Karpas-422 (cell line): ENCODE measurements around the gene KCNMB2. TPM values are rescaled to one million over a fixed set of nuclear protein-coding genes. Genes with fewer than 3 reads are reported as not detected.

Experiments
- DNase-seq: peaks from one replicate; pipeline ENCODE4 v3.0.0-alpha.2; 2015
- H2AFZ ChIP-seq: fragments of 200-600 bp; sonication (generic); 2 replicates; pipeline ENCODE4 v1.6.1; 2014; ENCODE audit warnings: antibody characterized with exemption, low read length, mixed read lengths
- H3K27ac ChIP-seq: fragments of 200-600 bp; sonication (generic); 2 replicates; pipeline ENCODE4 v1.5.1; 2014; ENCODE audit warnings: mild to moderate bottlenecking, low read length, moderate library complexity
- H3K27me3 ChIP-seq: fragments of 200-600 bp; sonication (generic); 2 replicates; pipeline ENCODE4 v1.6.1; 2014; ENCODE audit warnings: low read length, mixed read lengths
- H3K36me3 ChIP-seq: fragments of 200-600 bp; sonication (generic); 2 replicates; pipeline ENCODE4 v1.6.1; 2014; ENCODE audit warnings: low read length, mixed read lengths; ENCODE audit not compliant: insufficient read depth
- H3K4me1 ChIP-seq: fragments of 200-600 bp; sonication (generic); 2 replicates; pipeline ENCODE4 v1.6.1; 2014; ENCODE audit warnings: mild to moderate bottlenecking, low read length, mixed read lengths
- H3K4me2 ChIP-seq: fragments of 200-600 bp; sonication (generic); 2 replicates; pipeline ENCODE4 v1.6.1; 2014; ENCODE audit warnings: low read length, low read depth, mild to moderate bottlenecking; ENCODE audit not compliant: poor library complexity, severe bottlenecking
- H3K4me3 ChIP-seq: fragments of 200-600 bp; sonication (generic); 2 replicates; pipeline ENCODE4 v1.5.1; 2014; ENCODE audit warnings: mild to moderate bottlenecking, antibody characterized with exemption, low read length, mixed read lengths
- H3K79me2 ChIP-seq: fragments of 200-600 bp; sonication (generic); 2 replicates; pipeline ENCODE4 v1.6.1; 2014; ENCODE audit warnings: mild to moderate bottlenecking, low read length, mixed read lengths
- H3K9ac ChIP-seq: fragments of 200-600 bp; sonication (generic); 2 replicates; pipeline ENCODE4 v1.6.0; 2014; ENCODE audit warnings: low read length
- H3K9me2 ChIP-seq: fragments of 200-600 bp; sonication (generic), shearing (Covaris generic); replicated peaks from 2 replicates; pipeline ENCODE4 v1.6.0; 2014; ENCODE audit warnings: mild to moderate bottlenecking, low read length, moderate library complexity; ENCODE audit not compliant: insufficient read depth
- H3K9me3 ChIP-seq: fragments of 300-700, 200-600 bp; sonication (generic); 2 replicates; pipeline ENCODE4 v1.6.1; 2014; ENCODE audit warnings: low read length, mixed read lengths
- H4K20me1 ChIP-seq: fragments of 200-600 bp; sonication (generic); 2 replicates; pipeline ENCODE4 v1.6.1; 2014; ENCODE audit warnings: mild to moderate bottlenecking, antibody characterized with exemption, low read length, low read depth; ENCODE audit not compliant: insufficient read depth
- total RNA-seq: library from RNA; depleted of rRNA; stranded (reverse); fragments of >200 nt; shearing (Covaris generic); gene quantifications from 2 replicates; pipeline ENCODE4 v1.2.3, GENCODE V29; 2014; ENCODE audit warnings: low replicate concordance

KCNMB2 gene
- total RNA-seq, 1 experiment from 2014 or later = not detected

GRCh38 chr3:178672275-178672674, 136.0 kb downstream of the KCNMB2 start:
- DNase-seq = no peak

GRCh38 chr3:178673529-178673928, 137.3 kb downstream of the KCNMB2 start:
- Histone ChIP-seq H3K9me2 (no peaks in the 10 kb centered on the region), H3K79me2 (no peaks in the 10 kb centered on the region), H3K4me2 (no peak overlapping the region), H3K27ac (no peak overlapping the region), H3K9me3 (no peaks in the 10 kb centered on the region), H2AFZ (no peak overlapping the region), H3K9ac (no peak overlapping the region), H3K4me3 (no peak overlapping the region), H4K20me1 (no peaks in the 10 kb centered on the region), H3K36me3 (no peaks in the 10 kb centered on the region), H3K27me3 (no peaks in the 10 kb centered on the region), H3K4me1 (no peaks in the 10 kb centered on the region)
- no peak for DNase-seq

More at GRCh38 chr3:178672275-178672674, 136.0 kb downstream of the KCNMB2 start:
- no peak overlapping the region for H3K27ac ChIP-seq
- no peaks in the 10 kb centered on the region for H3K27me3 ChIP-seq
- H3K36me3 ChIP-seq = no peaks in the 10 kb centered on the region
- no peaks in the 10 kb centered on the region for H3K9me2 ChIP-seq
- no peaks in the 10 kb centered on the region for H4K20me1 ChIP-seq
- H2AFZ ChIP-seq = no peak overlapping the region
- H3K79me2 ChIP-seq = no peaks in the 10 kb centered on the region
- no peak overlapping the region for H3K4me3 ChIP-seq
- H3K4me2 ChIP-seq = no peak overlapping the region
- no peaks in the 10 kb centered on the region for H3K9me3 ChIP-seq
- no peaks in the 10 kb centered on the region for H3K4me1 ChIP-seq
- H3K9ac ChIP-seq = no peak overlapping the region

GRCh38 chr3:178676077-178676476, 139.8 kb downstream of the KCNMB2 start:
- Histone ChIP-seq H3K27me3 (no peaks in the 10 kb centered on the region), H3K9ac (no peak overlapping the region), H3K9me2 (no peaks in the 10 kb centered on the region), H4K20me1 (no peaks in the 10 kb centered on the region), H3K4me2 (no peak overlapping the region), H3K9me3 (no peaks in the 10 kb centered on the region), H2AFZ (no peak overlapping the region), H3K36me3 (no peaks in the 10 kb centered on the region), H3K27ac (no peak overlapping the region), H3K4me1 (no peaks in the 10 kb centered on the region), H3K4me3 (no peak overlapping the region), H3K79me2 (no peaks in the 10 kb centered on the region)
- DNase-seq = no peak

GRCh38 chr3:178676942-178677790, 140.9 kb downstream of the KCNMB2 start:
- Histone ChIP-seq H4K20me1 (no peaks in the 10 kb centered on the region), H3K9me2 (no peaks in the 10 kb centered on the region), H3K4me2 (no peak overlapping the region), H3K27ac (no peak overlapping the region), H3K36me3 (no peaks in the 10 kb centered on the region), H3K9ac (no peak overlapping the region), H3K27me3 (no peaks in the 10 kb centered on the region), H3K9me3 (no peaks in the 10 kb centered on the region), H2AFZ (no peak overlapping the region), H3K4me3 (no peak overlapping the region), H3K4me1 (no peaks in the 10 kb centered on the region), H3K79me2 (no peaks in the 10 kb centered on the region)
- no peak for DNase-seq

GRCh38 chr3:178677961-178678360, 141.7 kb downstream of the KCNMB2 start:
- H3K4me3 ChIP-seq = no peak overlapping the region
- H3K79me2 ChIP-seq = no peaks in the 10 kb centered on the region
- no peak overlapping the region for H3K9ac ChIP-seq
- no peak for DNase-seq
- H2AFZ ChIP-seq = no peak overlapping the region
- no peaks in the 10 kb centered on the region for H3K36me3 ChIP-seq
- no peaks in the 10 kb centered on the region for H3K4me1 ChIP-seq
- H3K4me2 ChIP-seq = no peak overlapping the region
- no peak overlapping the region for H3K27ac ChIP-seq
- H3K9me3 ChIP-seq = no peaks in the 10 kb centered on the region
- no peaks in the 10 kb centered on the region for H4K20me1 ChIP-seq
- no peaks in the 10 kb centered on the region for H3K27me3 ChIP-seq
- no peaks in the 10 kb centered on the region for H3K9me2 ChIP-seq

- H3K9ac ChIP-seq = no peak overlapping the region
- H3K27ac ChIP-seq = no peak overlapping the region
- H3K79me2 ChIP-seq = no peaks in the 10 kb centered on the region
- no peaks in the 10 kb centered on the region for H3K27me3 ChIP-seq
- H3K4me3 ChIP-seq = no peak overlapping the region
- H2AFZ ChIP-seq = no peak overlapping the region
- no peak for DNase-seq
- no peaks in the 10 kb centered on the region for H3K36me3 ChIP-seq
- no peaks in the 10 kb centered on the region for H3K4me1 ChIP-seq
- no peaks in the 10 kb centered on the region for H3K9me2 ChIP-seq
- no peak overlapping the region for H3K4me2 ChIP-seq
- H3K9me3 ChIP-seq = no peaks in the 10 kb centered on the region
- no peaks in the 10 kb centered on the region for H4K20me1 ChIP-seq
These were observed 143.8 kb downstream of the KCNMB2 start for GRCh38 chr3:178680037-178680436.

GRCh38 chr3:178680489-178680888, 144.3 kb downstream of the KCNMB2 start:
- H3K27me3 ChIP-seq = no peaks in the 10 kb centered on the region
- no peak overlapping the region for H3K4me2 ChIP-seq
- H4K20me1 ChIP-seq = no peaks in the 10 kb centered on the region
- H3K9me2 ChIP-seq = no peaks in the 10 kb centered on the region
- DNase-seq = no peak
- H3K27ac ChIP-seq = no peak overlapping the region
- no peaks in the 10 kb centered on the region for H3K36me3 ChIP-seq
- H3K4me1 ChIP-seq = no peaks in the 10 kb centered on the region
- no peak overlapping the region for H3K4me3 ChIP-seq
- H3K9me3 ChIP-seq = no peaks in the 10 kb centered on the region
- no peak overlapping the region for H3K9ac ChIP-seq
- H2AFZ ChIP-seq = no peak overlapping the region
- H3K79me2 ChIP-seq = no peaks in the 10 kb centered on the region

GRCh38 chr3:178684881-178685590, 148.8 kb downstream of the KCNMB2 start:
- Histone ChIP-seq H4K20me1 (no peaks in the 10 kb centered on the region), H3K27ac (no peak overlapping the region), H2AFZ (no peak overlapping the region), H3K79me2 (no peaks in the 10 kb centered on the region), H3K9ac (no peak overlapping the region), H3K27me3 (no peaks in the 10 kb centered on the region), H3K9me2 (no peaks in the 10 kb centered on the region), H3K9me3 (no peaks in the 10 kb centered on the region), H3K4me3 (no peak overlapping the region), H3K4me1 (no peaks in the 10 kb centered on the region), H3K36me3 (no peaks in the 10 kb centered on the region), H3K4me2 (no peak overlapping the region)
- DNase-seq = peak; percentile 63
